ENCODE data around the gene OR52D1. TPM values are rescaled to one million over a fixed set of nuclear protein-coding genes. Genes with fewer than 3 reads are reported as not detected.

The OR52D1 gene
- not detected in 5 replicates for total RNA-seq (2022; extraction: Qiagen RNA extraction)

GRCh38 chr11:5488385-5488784, at the start of gene OR52D1:
Gene OR52D1 (plus strand): TSS chr11:5488685. CDS start chr11:5488707, 22 bp downstream.

DNA sequence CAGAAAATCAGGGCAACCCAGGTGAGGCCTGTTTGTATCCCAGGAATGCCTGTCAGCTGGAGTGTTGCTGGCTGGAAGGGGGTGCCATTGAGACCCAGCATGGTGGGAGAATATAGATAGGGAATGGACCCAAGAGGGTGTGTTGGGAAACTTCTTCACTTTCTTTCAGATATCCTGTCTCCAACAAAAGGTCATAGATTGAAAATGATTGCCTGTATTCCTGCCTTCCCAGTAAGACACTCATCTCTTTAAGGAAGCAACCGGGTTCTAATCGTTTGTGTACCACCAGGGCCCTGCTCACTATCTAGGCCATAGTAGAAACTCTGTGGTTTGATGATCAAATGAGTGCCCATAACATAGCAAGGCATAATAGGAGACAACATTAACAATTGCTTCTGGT, 47.1 kb upstream of the OR52D1 start, which contains the start of gene OR51I1:
OR51I1 (minus strand) TSS at position 101 of the 400 bp plus-strand sequence; CDS start at position 101, 0 bp downstream.

GRCh38 chr11:5449023-5449422, 39.5 kb upstream of the OR52D1 start, which contains the start of gene OR51I2:
Gene OR51I2 (plus strand): TSS chr11:5449323. CDS start chr11:5453489, 4,166 bp downstream.

DNA sequence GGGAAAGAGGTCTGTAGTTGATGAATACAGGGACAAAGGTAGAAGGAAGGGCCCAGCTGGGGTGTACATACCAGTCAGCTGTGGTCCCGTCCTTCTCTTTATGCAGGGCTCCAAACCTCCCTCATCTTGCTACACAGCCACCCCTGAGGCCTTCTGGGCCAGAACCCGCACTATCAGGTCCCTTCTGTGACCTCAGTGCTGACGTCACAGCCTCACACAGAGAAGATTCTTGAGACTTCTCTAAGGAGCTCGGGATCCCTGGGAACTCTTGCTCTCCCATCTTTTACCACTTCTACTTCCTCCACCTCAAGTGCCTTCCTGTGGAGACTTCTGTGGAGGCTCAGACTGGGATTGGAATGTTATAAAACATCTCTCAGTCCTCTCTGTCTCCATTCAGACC, 21.3 kb downstream of the OR52D1 start, which contains the start of gene UBQLN3:
UBQLN3 (minus strand) TSS at position 155 of the 400 bp plus-strand sequence. CDS start 399 bp downstream, outside the sequence.

GRCh38 chr11:5516599-5516998, 28.1 kb downstream of the OR52D1 start, which contains the start of gene UBQLNL:
Gene UBQLNL (minus strand): TSS chr11:5516699. CDS start chr11:5516441, 258 bp downstream.

Other genes with a start within 250 kb of the OR52D1 start
- not detected in 5 replicates for gene HBG1, start 238.8 kb upstream of the OR52D1 start, total RNA-seq (2022; extraction: Qiagen RNA extraction)
- gene HBG2, start 233.9 kb upstream of the OR52D1 start, total RNA-seq (2022; extraction: Qiagen RNA extraction) = not detected in 5 replicates
- 0.15 to 0.29 TPM (median 0.21 TPM) in 3 of 5 replicates, not detected in the others for gene HBE1, start 218.7 kb upstream of the OR52D1 start, total RNA-seq (2022; extraction: Qiagen RNA extraction)
- not detected in 5 replicates for gene OR51B4, start 186.7 kb upstream of the OR52D1 start, total RNA-seq (2022; extraction: Qiagen RNA extraction)
- gene OR51B2, start 164.4 kb upstream of the OR52D1 start, total RNA-seq (2022; extraction: Qiagen RNA extraction) = not detected in 5 replicates
- gene OR51B5, start 145.2 kb upstream of the OR52D1 start, total RNA-seq (2022; extraction: Qiagen RNA extraction) = not detected in 5 replicates
- not detected in 5 replicates for gene OR51B6, start 137.2 kb upstream of the OR52D1 start, total RNA-seq (2022; extraction: Qiagen RNA extraction)
- gene OR51M1, start 104.9 kb upstream of the OR52D1 start, total RNA-seq (2022; extraction: Qiagen RNA extraction) = not detected in 5 replicates
- gene OR51Q1, start 66.6 kb upstream of the OR52D1 start, total RNA-seq (2022; extraction: Qiagen RNA extraction) = not detected in 5 replicates
- not detected in 5 replicates for gene OR51I1, start 47.2 kb upstream of the OR52D1 start, total RNA-seq (2022; extraction: Qiagen RNA extraction)
- gene OR51I2, start 39.4 kb upstream of the OR52D1 start, total RNA-seq (2022; extraction: Qiagen RNA extraction) = not detected in 5 replicates
- gene UBQLN3, start 21.3 kb downstream of the OR52D1 start, total RNA-seq (2022; extraction: Qiagen RNA extraction) = not detected in 5 replicates
- gene UBQLNL, start 28.0 kb downstream of the OR52D1 start, total RNA-seq (2022; extraction: Qiagen RNA extraction) = 0.04 TPM in 1 of 5 replicates, not detected in the others
- not detected in 5 replicates for gene OR52H1, start 59.9 kb downstream of the OR52D1 start, total RNA-seq (2022; extraction: Qiagen RNA extraction)
- gene OR52B6, start 92.2 kb downstream of the OR52D1 start, total RNA-seq (2022; extraction: Qiagen RNA extraction) = not detected in 5 replicates
- 10.4 to 13.1 TPM (median 12.8 TPM) in 5 replicates for gene TRIM6, start 108.0 kb downstream of the OR52D1 start, total RNA-seq (2022; extraction: Qiagen RNA extraction)
- gene TRIM34, start 136.3 kb downstream of the OR52D1 start, total RNA-seq (2022; extraction: Qiagen RNA extraction) = 2.8 to 4.3 TPM (median 3.7 TPM) in 5 replicates
- 10.9 to 13.7 TPM (median 12.0 TPM) in 5 replicates for gene TRIM5, start 196.4 kb downstream of the OR52D1 start, total RNA-seq (2022; extraction: Qiagen RNA extraction)
- 0.44 to 1.0 TPM (median 0.81 TPM) in 5 replicates for gene TRIM22, start 201.1 kb downstream of the OR52D1 start, total RNA-seq (2022; extraction: Qiagen RNA extraction)
- not detected in 5 replicates for gene OR56B1, start 247.8 kb downstream of the OR52D1 start, total RNA-seq (2022; extraction: Qiagen RNA extraction)